Smooth muscle cell (in vitro differentiated cells): Measurements from ENCODE around the gene COA1. TPM values are rescaled to one million over a fixed set of nuclear protein-coding genes. Genes with fewer than 3 reads are reported as not detected.

Experiments used
- DNase-seq: peaks from one replicate; lab custom pipeline; 2025; ENCODE audit not compliant: unreplicated experiment; lab: John Stamatoyannopoulos, UW
- H2AFZ ChIP-seq: fragments of 200-600 bp; sonication (generic); 2 replicates; pipeline ENCODE4 v1.6.0; 2016; ENCODE audit warnings: antibody characterized with exemption, low read depth, mild to moderate bottlenecking
- H3F3A ChIP-seq: fragments of 200-600 bp; sonication (generic); 2 replicates; pipeline ENCODE4 v1.6.0; 2017; ENCODE audit warnings: antibody characterized with exemption, low read depth
- H3K27ac ChIP-seq: fragments of 200-600 bp; sonication (generic); 2 replicates; pipeline ENCODE4 v1.5.1; 2016; ENCODE audit warnings: low read depth, mild to moderate bottlenecking
- H3K27me3 ChIP-seq: fragments of 200-600 bp; sonication (generic); 2 replicates; pipeline ENCODE4 v1.6.1; 2016; ENCODE audit warnings: low read depth, mild to moderate bottlenecking
- H3K36me3 ChIP-seq: fragments of 200-600 bp; sonication (generic); 2 replicates; pipeline ENCODE4 v1.5.1; 2016; ENCODE audit warnings: low read depth
- H3K4me1 ChIP-seq: fragments of 200-600 bp; sonication (generic); 2 replicates; pipeline ENCODE4 v1.5.1; 2016; ENCODE audit warnings: low read depth
- H3K4me2 ChIP-seq: fragments of 200-600 bp; sonication (generic); 2 replicates; pipeline ENCODE4 v1.6.0; 2016; ENCODE audit warnings: mild to moderate bottlenecking
- H3K4me3 ChIP-seq: fragments of 200-600 bp; sonication (generic); 2 replicates; pipeline ENCODE4 v1.5.1; 2016; ENCODE audit warnings: mild to moderate bottlenecking
- H3K79me2 ChIP-seq: fragments of 200-600 bp; sonication (generic); 2 replicates; pipeline ENCODE4 v1.6.0; 2016; ENCODE audit warnings: low read depth, mild to moderate bottlenecking
- H3K9ac ChIP-seq: fragments of 200-600 bp; sonication (generic); 2 replicates; pipeline ENCODE4 v1.6.0; 2016; ENCODE audit warnings: low read depth
- H3K9me3 ChIP-seq: fragments of 200-600 bp; sonication (generic); replicated peaks from 2 replicates; pipeline ENCODE4 v1.5.1; 2016; ENCODE audit warnings: low read depth
- H4K20me1 ChIP-seq: fragments of 200-600 bp; sonication (generic); 2 replicates; pipeline ENCODE4 v1.6.0; 2016; ENCODE audit warnings: low read depth
- WGBS: methylation state at CpG from one replicate; pipeline ENCODE4 v1.1.7; 2016; ENCODE audit warnings: low lambda C conversion rate; 5-methylcytosine and 5-hydroxymethylcytosine counted together
- polyA plus RNA-seq: library from polyadenylated mRNA; unstranded; fragments of >200 nt; fragmentation: Nextera tagmentation; extraction: Ambion mirVana; gene quantifications from 2 replicates; pipeline ENCODE4 v1.2.1, GENCODE V29; 2016
- total RNA-seq: library from RNA; depleted of rRNA; stranded (reverse); fragments of >200 nt; gene quantifications from 2 replicates; pipeline ENCODE4 v1.2.3, GENCODE V29; 2014
- TF ChIP-seq, protein P1 (sequence below): fragments of 200-600 bp; sonication (generic); IDR thresholded peaks from 2 replicates; pipeline ENCODE4 v1.5.1; 2017; ENCODE audit warnings: borderline replicate concordance, mild to moderate bottlenecking, antibody characterized with exemption; ENCODE audit not compliant: insufficient read depth, poor library complexity, severe bottlenecking

Gene COA1
- total and polyA plus RNA-seq, 2 experiments from 2014 or later = 63.1 to 67.5 TPM

DNA sequence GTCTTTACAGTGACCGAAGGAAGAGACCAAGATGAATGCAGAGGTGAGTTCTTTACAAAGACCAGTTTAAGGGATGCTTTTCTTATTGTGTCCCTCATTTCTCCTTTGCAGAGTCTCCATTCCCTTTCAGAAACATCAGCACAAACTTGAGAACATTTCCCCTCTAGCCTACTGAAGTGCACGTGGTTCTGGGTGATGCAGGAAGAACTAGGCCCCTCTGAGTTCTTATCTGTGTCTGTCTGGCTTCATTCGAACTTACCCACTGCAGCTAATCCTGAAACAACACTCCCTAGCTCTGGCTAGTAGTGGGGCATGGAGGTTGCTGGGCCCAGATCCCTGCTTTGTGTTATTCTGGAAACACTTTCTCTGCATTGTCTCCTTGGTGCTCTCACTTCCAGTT is 41.8 kb upstream of the COA1 start:
- H3K4me1 ChIP-seq = no peaks in the 10 kb centered on the region
- no peak overlapping the region for H3K4me3 ChIP-seq
- no peak overlapping the region for H2AFZ ChIP-seq
- TF ChIP-seq, protein P1, sequence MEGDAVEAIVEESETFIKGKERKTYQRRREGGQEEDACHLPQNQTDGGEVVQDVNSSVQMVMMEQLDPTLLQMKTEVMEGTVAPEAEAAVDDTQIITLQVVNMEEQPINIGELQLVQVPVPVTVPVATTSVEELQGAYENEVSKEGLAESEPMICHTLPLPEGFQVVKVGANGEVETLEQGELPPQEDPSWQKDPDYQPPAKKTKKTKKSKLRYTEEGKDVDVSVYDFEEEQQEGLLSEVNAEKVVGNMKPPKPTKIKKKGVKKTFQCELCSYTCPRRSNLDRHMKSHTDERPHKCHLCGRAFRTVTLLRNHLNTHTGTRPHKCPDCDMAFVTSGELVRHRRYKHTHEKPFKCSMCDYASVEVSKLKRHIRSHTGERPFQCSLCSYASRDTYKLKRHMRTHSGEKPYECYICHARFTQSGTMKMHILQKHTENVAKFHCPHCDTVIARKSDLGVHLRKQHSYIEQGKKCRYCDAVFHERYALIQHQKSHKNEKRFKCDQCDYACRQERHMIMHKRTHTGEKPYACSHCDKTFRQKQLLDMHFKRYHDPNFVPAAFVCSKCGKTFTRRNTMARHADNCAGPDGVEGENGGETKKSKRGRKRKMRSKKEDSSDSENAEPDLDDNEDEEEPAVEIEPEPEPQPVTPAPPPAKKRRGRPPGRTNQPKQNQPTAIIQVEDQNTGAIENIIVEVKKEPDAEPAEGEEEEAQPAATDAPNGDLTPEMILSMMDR = no peak
- no peaks in the 10 kb centered on the region for H3K36me3 ChIP-seq
- WGBS = 51% methylated on average over 3 of the region's 3 CpGs
- no peaks in the 10 kb centered on the region for H3F3A ChIP-seq
- no peak overlapping the region for H3K9ac ChIP-seq
- no peak overlapping the region for H3K4me2 ChIP-seq
- H3K79me2 ChIP-seq = no peaks in the 10 kb centered on the region
- no peak overlapping the region for H3K27ac ChIP-seq
- H3K9me3 ChIP-seq = no peaks in the 10 kb centered on the region
- H3K27me3 ChIP-seq = no peaks in the 10 kb centered on the region
- no peak for DNase-seq
- peaks cover 10% of the 10 kb centered on the region for H4K20me1 ChIP-seq

DNA sequence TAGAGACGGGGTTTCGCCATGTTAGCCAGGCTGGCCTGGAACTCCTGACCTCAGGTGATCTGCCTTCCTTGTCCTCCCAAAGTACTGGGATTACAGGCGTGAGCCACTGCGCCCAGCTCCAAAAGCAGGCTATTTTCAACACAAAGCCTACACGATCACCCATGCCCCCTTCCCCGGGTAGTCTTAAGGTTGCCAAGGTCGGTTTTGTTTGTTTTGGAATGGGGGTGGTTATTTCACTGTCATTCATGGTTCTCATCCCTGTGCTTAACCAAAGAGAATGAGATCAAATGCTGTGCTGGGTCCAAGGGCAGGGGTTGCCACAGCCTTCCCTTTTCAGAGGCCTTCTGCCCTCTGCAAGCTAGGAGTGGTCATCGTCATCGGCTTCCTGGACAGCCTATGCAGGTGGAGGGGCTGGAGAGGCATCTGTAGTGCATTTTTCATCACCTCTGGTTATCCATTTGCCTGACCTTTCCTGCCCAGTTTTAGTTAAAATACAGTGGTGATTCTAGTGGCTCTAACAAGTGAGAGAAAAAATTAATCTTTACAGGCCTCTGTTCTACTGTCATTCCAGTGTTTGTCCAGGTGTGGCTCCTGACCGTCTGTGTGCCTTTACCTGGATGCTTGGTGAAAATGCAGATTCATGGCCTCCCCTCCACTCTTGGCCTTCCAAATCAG is 40.6 kb upstream of the COA1 start:
- H3K4me3 ChIP-seq = no peak overlapping the region
- H3K4me2 ChIP-seq = no peak overlapping the region
- WGBS = 83% methylated on average over 10 of the region's 10 CpGs
- no peaks in the 10 kb centered on the region for H3K9me3 ChIP-seq
- H3K36me3 ChIP-seq = no peaks in the 10 kb centered on the region
- H3F3A ChIP-seq = no peaks in the 10 kb centered on the region
- H3K9ac ChIP-seq = no peak overlapping the region
- no peak overlapping the region for H2AFZ ChIP-seq
- H4K20me1 ChIP-seq = peaks cover 10% of the 10 kb centered on the region
- TF ChIP-seq, protein P1 = no peak
- H3K27me3 ChIP-seq = no peaks in the 10 kb centered on the region
- H3K79me2 ChIP-seq = peaks cover 8% of the 10 kb centered on the region
- no peaks in the 10 kb centered on the region for H3K4me1 ChIP-seq
- DNase-seq = no peak
- H3K27ac ChIP-seq = no peak overlapping the region

DNA sequence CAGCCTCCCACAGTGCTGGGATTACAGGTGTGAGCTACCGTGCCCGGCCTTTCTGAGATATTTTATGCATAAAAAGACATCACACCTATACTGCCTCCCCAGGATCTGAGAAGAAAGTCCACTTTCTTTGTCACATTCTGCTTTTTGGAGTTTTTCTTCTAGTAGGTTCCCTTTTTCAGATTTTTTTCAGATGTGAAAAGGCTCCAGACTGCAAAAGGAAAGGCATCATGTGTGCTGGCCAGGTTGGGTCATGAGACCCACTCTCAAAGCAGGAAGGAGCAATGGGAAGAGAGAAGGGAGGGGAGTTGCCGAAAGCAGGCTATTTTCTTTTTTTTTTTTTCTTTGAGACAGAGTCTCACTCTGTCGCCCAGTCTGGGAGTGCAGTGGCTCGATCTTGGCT is 40.0 kb upstream of the COA1 start:
- H4K20me1 ChIP-seq = peaks cover 17% of the 10 kb centered on the region
- H3K27ac ChIP-seq = no peak overlapping the region
- no peaks in the 10 kb centered on the region for H3K27me3 ChIP-seq
- no peaks in the 10 kb centered on the region for H3K36me3 ChIP-seq
- no peak overlapping the region for H3K4me3 ChIP-seq
- no peaks in the 10 kb centered on the region for H3K4me1 ChIP-seq
- H3K9me3 ChIP-seq = no peaks in the 10 kb centered on the region
- DNase-seq = no peak
- 89% methylated on average over 5 of the region's 5 CpGs for WGBS
- H3K9ac ChIP-seq = no peak overlapping the region
- H3K79me2 ChIP-seq = peaks cover 8% of the 10 kb centered on the region
- H2AFZ ChIP-seq = no peak overlapping the region
- no peak overlapping the region for H3K4me2 ChIP-seq
- no peaks in the 10 kb centered on the region for H3F3A ChIP-seq
- TF ChIP-seq, protein P1 = no peak

DNA sequence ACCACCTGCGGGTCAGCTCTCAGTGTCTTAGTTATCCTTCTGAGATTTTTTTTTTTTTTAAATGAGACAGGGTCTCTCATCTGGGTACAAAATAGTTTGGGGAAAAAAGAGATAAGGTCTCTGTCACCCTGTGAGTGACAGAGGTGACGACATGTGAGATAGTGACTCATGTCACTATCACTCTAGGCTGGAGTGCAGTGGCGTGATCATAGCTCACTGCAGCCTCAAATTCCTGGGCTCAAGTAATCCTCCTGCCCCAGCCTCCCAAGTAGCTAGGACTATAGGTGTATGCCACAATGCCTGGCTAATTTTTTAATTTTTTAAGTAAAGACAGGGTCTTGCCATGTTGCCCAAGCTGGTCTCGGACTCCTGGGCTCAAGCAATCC is 39.6 kb upstream of the COA1 start:
- Histone ChIP-seq H3F3A (no peaks in the 10 kb centered on the region), H3K9ac (no peak overlapping the region), H3K36me3 (no peaks in the 10 kb centered on the region), H3K79me2 (peaks cover 8% of the 10 kb centered on the region), H2AFZ (no peak overlapping the region), H3K4me3 (no peak overlapping the region), H3K27ac (no peak overlapping the region), H3K4me2 (no peak overlapping the region), H3K9me3 (no peaks in the 10 kb centered on the region), H4K20me1 (peaks cover 18% of the 10 kb centered on the region), H3K4me1 (peaks cover under 1% of the 10 kb centered on the region), H3K27me3 (no peaks in the 10 kb centered on the region)
- TF ChIP-seq, protein P1 = no peak
- WGBS = 85% methylated on average over 4 of the region's 4 CpGs
- DNase-seq = no peak
